Measurements from ENCODE around the gene CDKN3. TPM values are rescaled to one million over a fixed set of nuclear protein-coding genes. Genes with fewer than 3 reads are reported as not detected.

CDKN3 gene
- total and polyA plus RNA-seq, 8 donors: 1.8 to 20.8 (median 6.2) TPM; not detected in 2

DNA sequence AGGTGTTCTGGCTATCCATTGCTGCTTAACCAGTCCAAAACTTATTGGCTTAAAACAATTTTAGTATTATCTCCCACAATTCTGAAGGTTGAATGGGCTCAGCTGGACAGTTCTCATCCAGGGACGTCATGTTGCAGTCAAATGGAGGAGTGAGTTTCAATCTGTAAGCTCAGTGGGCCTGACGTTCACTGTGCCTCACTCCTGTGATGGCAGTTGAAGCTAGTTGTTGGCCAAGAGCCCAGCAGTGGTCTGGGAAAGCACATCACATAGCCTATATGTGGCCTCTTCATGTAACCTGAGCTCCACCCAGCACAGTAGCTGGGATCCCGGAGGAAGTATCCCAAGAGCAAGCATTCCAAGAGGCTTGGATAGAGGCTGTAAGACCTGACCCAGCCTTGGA, 40.6 kb upstream of the CDKN3 start:
- TF ChIP-seq EP300 (IDR thresholded peaks at IDR 0.05): no peak
- no peak for TF ChIP-seq CTCF (IDR thresholded peaks at IDR 0.05)
- no peak for TF ChIP-seq POLR2A (IDR thresholded peaks at IDR 0.05)
- no peak for TF ChIP-seq POLR2AphosphoS5 (IDR thresholded peaks at IDR 0.05)
- Histone ChIP-seq H3K27me3 (no peaks in the 10 kb centered on the region), H3K36me3 (no peaks in the 10 kb centered on the region), H3K4me3 (no peak overlapping the region), H3K27ac (no peak overlapping the region), H3K9me3 (no peaks in the 10 kb centered on the region), H3K4me1 (peaks cover 0 to 21% (median 2%) of the 10 kb centered on the region in 4 donors)
- no peak for DNase-seq
- intact Hi-C loops (cut with DNase I; ENCODE audit: low total_unique reads): no loop called here
- WGBS, 5 donors: 71 to 84% (median 75%) methylated on average over 3 of the region's 3 CpGs

GRCh38 chr14:54360667-54361066, 36.1 kb upstream of the CDKN3 start:
- WGBS, 5 donors: 88 to 100% (median 91%) methylated on average over 1 of the region's 1 CpG
- TF ChIP-seq POLR2A (IDR thresholded peaks at IDR 0.05): no peak
- TF ChIP-seq CTCF (IDR thresholded peaks at IDR 0.05): no peak
- TF ChIP-seq EP300 (IDR thresholded peaks at IDR 0.05): no peak
- peaks cover 0 to 16% (median 9%) of the 10 kb centered on the region in 4 donors for H3K4me1 ChIP-seq
- no peaks in the 10 kb centered on the region for H3K9me3 ChIP-seq
- no peaks in the 10 kb centered on the region for H3K36me3 ChIP-seq
- DNase-seq: no peak
- no peak overlapping the region for H3K4me3 ChIP-seq
- H3K27ac ChIP-seq: no peak overlapping the region
- peaks cover 0 to 4% (median 0%) of the 10 kb centered on the region in 3 donors for H3K27me3 ChIP-seq
- intact Hi-C loops (cut with DNase I; ENCODE audit: low total_unique reads): no loop called here

DNA sequence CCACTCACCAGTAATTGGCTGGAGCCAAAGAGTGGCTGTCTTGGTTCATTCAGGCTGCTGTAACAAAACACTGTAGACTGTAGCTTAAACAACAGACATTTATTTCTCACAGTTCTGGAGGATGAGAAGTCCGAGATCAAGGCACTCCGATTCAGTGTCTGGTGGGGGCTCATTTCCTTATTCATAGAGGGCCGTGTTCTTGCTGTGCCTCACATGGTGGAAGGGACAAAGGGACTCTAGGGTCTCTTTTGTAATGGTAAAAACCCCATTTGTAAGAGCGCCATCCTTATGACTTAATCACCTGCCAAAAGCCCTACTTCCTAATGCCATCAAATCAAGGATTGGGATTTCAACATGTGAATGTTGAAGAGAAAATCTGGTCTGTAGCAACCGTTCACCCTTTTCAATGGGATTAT, 34.7 kb upstream of the CDKN3 start:
- no peaks in the 10 kb centered on the region for H3K9me3 ChIP-seq
- no peak for TF ChIP-seq EP300 (IDR thresholded peaks at IDR 0.05)
- TF ChIP-seq POLR2A (IDR thresholded peaks at IDR 0.05): no peak
- no peak for TF ChIP-seq CTCF (IDR thresholded peaks at IDR 0.05)
- no peak for TF ChIP-seq POLR2AphosphoS5 (IDR thresholded peaks at IDR 0.05)
- WGBS, 5 donors: 91 to 93% (median 93%) methylated on average over 5 of the region's 5 CpGs

DNA sequence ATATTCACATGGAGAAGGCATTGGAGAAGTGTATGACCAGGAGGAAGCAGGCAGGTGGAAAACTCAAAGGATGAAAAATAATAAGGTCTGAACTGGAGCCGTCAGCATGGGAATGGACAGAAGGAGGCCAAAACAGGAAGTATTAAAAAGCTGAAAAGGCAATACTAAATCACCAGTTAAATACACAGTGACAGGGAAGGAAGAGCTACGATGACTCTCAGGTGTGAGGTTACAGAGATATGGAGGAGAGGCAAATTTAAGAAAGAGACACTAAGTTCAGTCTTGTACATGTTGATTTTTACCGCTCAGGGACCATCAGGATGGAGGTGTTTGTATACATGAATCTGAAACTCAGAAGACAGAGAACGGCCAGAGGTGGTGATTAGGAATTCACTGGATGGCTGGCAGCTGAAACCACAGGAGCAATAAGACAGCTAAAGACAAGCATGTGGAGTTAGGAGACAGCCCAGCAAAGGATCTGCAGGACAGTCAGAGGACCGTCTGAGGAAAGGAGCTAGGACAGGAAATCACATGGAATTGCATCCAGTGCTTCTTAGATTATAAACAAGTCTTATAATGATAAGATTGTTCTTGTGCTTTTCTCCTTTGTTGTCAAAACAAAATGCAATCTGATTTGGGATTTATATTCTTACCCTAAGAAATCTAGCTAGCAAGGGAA, 33.9 kb upstream of the CDKN3 start:
- intact Hi-C loops (cut with DNase I; ENCODE audit: low total_unique reads): no loop called here
- Histone ChIP-seq H3K27me3 (peaks cover 0 to 4% (median 0%) of the 10 kb centered on the region in 3 donors), H3K27ac (no peak overlapping the region), H3K4me1 (peaks cover 5 to 30% (median 19%) of the 10 kb centered on the region in 4 donors), H3K4me3 (no peak overlapping the region), H3K9me3 (no peaks in the 10 kb centered on the region), H3K36me3 (no peaks in the 10 kb centered on the region)
- TF ChIP-seq CTCF (IDR thresholded peaks at IDR 0.05) (no peak), POLR2A (IDR thresholded peaks at IDR 0.05) (no peak), EP300 (IDR thresholded peaks at IDR 0.05) (no peak), POLR2AphosphoS5 (IDR thresholded peaks at IDR 0.05) (no peak)
- 54 to 72% (median 70%) methylated on average over 5 of the region's 5 CpGs for WGBS, 5 donors
- DNase-seq: no peak

More for the DNA sequence above, 34.7 kb upstream of the CDKN3 start:
- intact Hi-C loops (cut with DNase I; ENCODE audit: low total_unique reads): no loop called here
- no peaks in the 10 kb centered on the region for H3K36me3 ChIP-seq
- H3K27ac ChIP-seq: no peak overlapping the region
- no peak overlapping the region for H3K4me3 ChIP-seq
- no peak for DNase-seq
- H3K4me1 ChIP-seq: peaks cover 2 to 28% (median 14%) of the 10 kb centered on the region in 4 donors
- H3K27me3 ChIP-seq: peaks cover 0 to 4% (median 0%) of the 10 kb centered on the region in 3 donors

All from stomach (tissue), 9 donors.